K562 (cell line): ENCODE results near the gene GEMIN8. TPM values are rescaled to one million over a fixed set of nuclear protein-coding genes. Genes with fewer than 3 reads are reported as not detected.

Experiments used
- ATAC-seq: fragments of 200-7000 bp; cut with Tn5 transposase; 3 replicates; pipeline ENCODE4 v1.9.1; 2020; ENCODE audit warnings: moderate library complexity
- BruUV-seq: library from RNA; stranded (reverse); fragments of 400-500 nt; replicated peaks from 2 replicates; lab custom pipeline; 2021; lab: Mats Ljungman, UMichigan
- CTCF ChIA-PET: fragments of 300-600 bp; formaldehyde crosslinking; extraction: SDS; loops from one replicate; lab custom pipeline; 2021; ENCODE audit warnings: low intra/inter-chr PET ratio; lab: Yijun Ruan, JAX
- POLR2A ChIA-PET: fragments of 300-600, 350-650 bp; sonication (Branson Sonifier 250); formaldehyde crosslinking; extraction: SDS; loops from one replicate; lab custom pipeline; 2021; ENCODE audit warnings: antibody characterized with exemption, inconsistent platforms; lab: Yijun Ruan, JAX
- DNase-seq, 4 experiments: peaks; one replicate each; pipeline versions ENCODE4 v3.0.0 to v3.0.0-alpha.2; 2011 to 2018; ENCODE audit warnings: low spot score in 3 of 4, mixed read lengths in 3 of 4; ENCODE audit errors: extremely low read depth in 1 of 4
- FAIRE-seq: peaks from 2 replicates; lab custom pipeline; 2011; peaks lifted over from hg19 to GRCh38; lab: Jason Lieb, UNC
- H2AFZ ChIP-seq: 2 replicates; pipeline ENCODE4 v1.6.0; 2011; ENCODE audit warnings: low read depth, low read length, control low read depth, inconsistent platforms
- H3K27ac ChIP-seq: fragments of 200-600 bp; 3 replicates; pipeline ENCODE4 v1.8.0; 2011; ENCODE audit warnings: low read depth, mild to moderate bottlenecking, control low read depth, inconsistent platforms, low read length, moderate library complexity, mixed read lengths; ENCODE audit errors: extremely low read depth
- H3K27me3 ChIP-seq, 2 experiments: fragments of 300-600 bp in 1 of 2; 2 replicates in 1 of 2; 3 replicates in 1 of 2; pipeline versions ENCODE4 v1.6.0 to v1.8.0; 2011; ENCODE audit warnings: inconsistent platforms in 2 of 2, low read length in 2 of 2, mild to moderate bottlenecking in 1 of 2, mixed read lengths in 1 of 2, moderate library complexity in 1 of 2; ENCODE audit not compliant: control insufficient read depth in 2 of 2, insufficient read depth in 2 of 2
- H3K36me3 ChIP-seq: fragments of 300-600 bp; 3 replicates; pipeline ENCODE4 v1.8.0; 2011; ENCODE audit warnings: mild to moderate bottlenecking, low read length, inconsistent platforms; ENCODE audit not compliant: control insufficient read depth, insufficient read depth
- H3K4me1 ChIP-seq, 2 experiments: fragments of 200-600 bp in 1 of 2; replicated peaks in 1 of 2; 2 replicates in 1 of 2; 3 replicates in 1 of 2; pipeline versions ENCODE4 v1.5.1 to v1.8.0; 2011; ENCODE audit warnings: inconsistent platforms in 2 of 2, low read length in 2 of 2, mild to moderate bottlenecking in 1 of 2, mixed read lengths in 1 of 2, moderate library complexity in 1 of 2; ENCODE audit not compliant: control insufficient read depth in 2 of 2, insufficient read depth in 2 of 2
- H3K4me2 ChIP-seq: 2 replicates; pipeline ENCODE4 v1.6.1; 2011; ENCODE audit warnings: low read length, control low read depth, inconsistent platforms, mixed read lengths; ENCODE audit not compliant: insufficient read depth
- H3K4me3 ChIP-seq: fragments of 200-600 bp; sonication (generic), shearing (Covaris generic); 2 replicates; pipeline ENCODE4 v1.5.1; 2016; ENCODE audit warnings: control low read depth, inconsistent platforms
- H3K79me2 ChIP-seq: fragments of 200-600 bp; 3 replicates; pipeline ENCODE4 v1.8.0; 2011; ENCODE audit warnings: low read length, inconsistent platforms; ENCODE audit not compliant: control insufficient read depth, insufficient read depth
- H3K9ac ChIP-seq, 2 experiments: 2 replicates each; pipeline versions ENCODE4 v1.6.0 to v1.6.1; 2011; ENCODE audit warnings: low read depth in 2 of 2, low read length in 2 of 2, control low read depth in 1 of 2, inconsistent platforms in 1 of 2, mild to moderate bottlenecking in 1 of 2, mixed read lengths in 1 of 2; ENCODE audit not compliant: insufficient read depth in 1 of 2
- H3K9me1 ChIP-seq: one replicate; pipeline ENCODE4 v1.6.0; 2011; ENCODE audit warnings: inconsistent platforms, mild to moderate bottlenecking, low read length, moderate library complexity; ENCODE audit not compliant: control insufficient read depth, insufficient read depth
- H3K9me3 ChIP-seq: replicated peaks from 2 replicates; pipeline ENCODE4 v1.5.1; 2011; ENCODE audit warnings: low read depth, low read length, inconsistent platforms; ENCODE audit not compliant: control insufficient read depth, insufficient read depth
- H4K20me1 ChIP-seq: replicated peaks from 2 replicates; pipeline ENCODE4 v1.6.1; 2011; ENCODE audit warnings: low read length, inconsistent platforms, mixed read lengths; ENCODE audit not compliant: control insufficient read depth, insufficient read depth
- BCOR ChIP-seq: fragments of 450-650 bp; IDR thresholded peaks from 2 replicates; pipeline ENCODE4 v1.6.1; 2016
- C11orf30 ChIP-seq: fragments of 450-650 bp; IDR thresholded peaks from 2 replicates; pipeline ENCODE4 v1.6.1; 2016; ENCODE audit warnings: low read depth, mild to moderate bottlenecking
- GABPA ChIP-seq: fragments of 200-800 bp; sonication (Bioruptor generic); conservative IDR thresholded peaks from 2 replicates; pipeline ENCODE4 v1.6.1; 2016; ENCODE audit warnings: low read depth, missing genetic modification characterization, missing compliant biosample characterization
- HMG20A ChIP-seq: fragments of 450-650 bp; formaldehyde crosslinking; conservative IDR thresholded peaks from 2 replicates; pipeline ENCODE4 v1.4.0; 2020; ENCODE audit warnings: mild to moderate bottlenecking, mixed read lengths
- NCOA1 ChIP-seq: fragments of 450-650 bp; IDR thresholded peaks from 2 replicates; pipeline ENCODE4 v1.6.1; 2016; ENCODE audit warnings: low read depth
- PPARD ChIP-seq: fragments of 250-450 bp; sonication (Bioruptor Pico); IDR thresholded peaks from 2 replicates; pipeline ENCODE4 v1.8.0; 2022; ENCODE audit warnings: inconsistent platforms, mild to moderate bottlenecking, moderate library complexity
- RAD21 ChIP-seq, 2 experiments: fragments of 250-450 bp in 1 of 2; fragments of 450-650 bp in 1 of 2; sonication (Bioruptor Pico) in 1 of 2; formaldehyde crosslinking in 1 of 2; IDR thresholded peaks in 1 of 2; conservative IDR thresholded peaks in 1 of 2; 2 replicates each; pipeline versions ENCODE4 v1.4.0 to v1.8.0; 2020 to 2022; ENCODE audit warnings: mild to moderate bottlenecking in 2 of 2, moderate library complexity in 1 of 2
- TEAD2 ChIP-seq: fragments of 450-650 bp; IDR thresholded peaks from 2 replicates; pipeline ENCODE4 v1.6.1; 2016; ENCODE audit warnings: missing genetic modification characterization, control low read depth, missing compliant biosample characterization
- U2AF1 ChIP-seq: fragments of 200-400 bp; formaldehyde crosslinking; optimal IDR thresholded peaks from 2 replicates; pipeline ENCODE3; 2017; ENCODE audit warnings: mild to moderate bottlenecking, low read depth, low read length, moderate library complexity
- ZNF408 ChIP-seq: fragments of 250-450 bp; sonication (Bioruptor Pico); IDR thresholded peaks from 2 replicates; pipeline ENCODE4 v1.4.0; 2020; ENCODE audit warnings: low read depth, mild to moderate bottlenecking, moderate library complexity
- ZNF76 ChIP-seq: fragments of 250-450 bp; sonication (Bioruptor Pico); IDR thresholded peaks from 2 replicates; pipeline ENCODE4 v1.4.0; 2020; ENCODE audit warnings: mild to moderate bottlenecking, moderate library complexity, borderline replicate concordance
- WGBS: fragments of 100-300 bp; shearing (Covaris generic); methylation state at CpG from one replicate; pipeline ENCODE4 v1.1.6; 2016; ENCODE audit warnings: low coverage, mixed read lengths; ENCODE audit not compliant: insufficient coverage; ENCODE audit errors: missing lambda C conversion rate; 5-methylcytosine and 5-hydroxymethylcytosine counted together
- in situ Hi-C: fragments of 300-500 bp; cut with MboI; formaldehyde crosslinking; loops from 4 replicates; pipeline ENCODE4 v1.15.0; 2018; ENCODE audit warnings: inconsistent platforms, mixed read lengths
- intact Hi-C: fragments of 100-400 bp; cut with micrococcal nuclease; formaldehyde crosslinking; loops from 2 replicates; pipeline ENCODE4 v1.14.2; 2022
- polyA plus RNA-seq, 8 experiments: library from polyadenylated mRNA; depleted of rRNA in 4 of 8; stranded (reverse) in 5 of 8; unstranded in 3 of 8; fragments of >200 nt; fragmentation: Nextera tagmentation in 2 of 8; fragmentation: Illumina TruSeq in 1 of 8; extraction: Ambion mirVana in 2 of 8; extraction: Trizol in 1 of 8; gene quantifications; 2 replicates each; pipeline versions ENCODE4 v1.2.1 to v1.2.3, GENCODE V29; 2011 to 2014; ENCODE audit warnings: inconsistent platforms in 1 of 8, missing spikeins in 1 of 8
- total RNA-seq, 7 experiments: library from RNA; depleted of rRNA in 6 of 7; stranded (reverse); fragments of >200 nt in 6 of 7; fragmentation: Illumina TruSeq in 2 of 7; extraction: Trizol in 2 of 7; gene quantifications; 2 replicates each; pipeline versions ENCODE4 v1.2.1 to v1.2.3, GENCODE V29; 2011 to 2021; ENCODE audit warnings: low replicate concordance in 1 of 7
- TF ChIP-seq, protein P1 (sequence below): fragments of 450-650 bp; formaldehyde crosslinking; IDR thresholded peaks from 2 replicates; pipeline ENCODE4 v1.4.0; 2020; ENCODE audit warnings: mild to moderate bottlenecking, mixed read lengths
- TF ChIP-seq, protein P2 (sequence below): IDR thresholded peaks from 3 replicates; pipeline ENCODE4 v1.6.1; 2011; ENCODE audit warnings: borderline replicate concordance, mild to moderate bottlenecking, moderate library complexity; ENCODE audit not compliant: insufficient read length; ENCODE audit errors: extremely low read depth

Gene GEMIN8
- total and polyA plus RNA-seq, 9 of the 15 experiments (the other 6 are each of a cell fraction or from before 2014, with no cell fraction given): 10.9 to 29.1 (median 16.9) TPM

DNA sequence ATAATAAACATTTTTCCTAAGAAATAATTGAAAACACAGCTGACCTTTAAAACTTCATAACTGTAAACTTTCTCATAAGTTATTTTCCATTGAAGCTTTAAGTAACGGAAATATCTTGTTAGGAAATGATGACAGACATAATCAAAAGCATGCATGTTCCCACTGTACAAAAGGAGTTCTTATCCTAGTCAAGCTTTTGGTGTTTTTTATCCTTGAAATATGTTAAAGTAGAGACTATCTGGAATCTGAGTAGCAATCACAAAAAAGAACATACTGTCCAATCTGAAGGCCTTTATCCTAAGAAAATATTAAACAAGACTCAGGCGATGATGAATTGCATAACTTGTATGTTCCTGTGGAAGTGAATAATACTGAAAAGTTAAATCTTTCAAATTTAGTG lies 14.4 kb downstream of the GEMIN8 start:
- WGBS: 100% methylated on average over 2 of the region's 2 CpGs
- CTCF ChIA-PET: no interaction called here
- ATAC-seq: no peak
- Histone ChIP-seq H3K4me3 (no peak overlapping the region), H3K27ac (no peak overlapping the region), H3K4me1 (no peaks in the 10 kb centered on the region), H3K9me1 (no peaks in the 10 kb centered on the region), H3K4me2 (no peak overlapping the region), H3K9me3 (no peaks in the 10 kb centered on the region), H4K20me1 (no peaks in the 10 kb centered on the region), H3K27me3 (no peaks in the 10 kb centered on the region), H3K36me3 (peaks cover 10% of the 10 kb centered on the region; the same call in 1 of the 3 replicates)
- no peak for FAIRE-seq
- POLR2A ChIA-PET: no interaction called here
- DNase-seq: no peak
- no peak for TF ChIP-seq NCOA1
- TF ChIP-seq C11orf30: no peak
- TF ChIP-seq GABPA: no peak
- TF ChIP-seq, all 486 proteins: peak for 0
- no peak overlapping the region for H3K9ac ChIP-seq
- intact Hi-C loops: no loop called here
- BruUV-seq: no TSS peak
- in situ Hi-C loops: no loop called here
- no peak overlapping the region for H2AFZ ChIP-seq
- no peaks in the 10 kb centered on the region for H3K79me2 ChIP-seq

DNA sequence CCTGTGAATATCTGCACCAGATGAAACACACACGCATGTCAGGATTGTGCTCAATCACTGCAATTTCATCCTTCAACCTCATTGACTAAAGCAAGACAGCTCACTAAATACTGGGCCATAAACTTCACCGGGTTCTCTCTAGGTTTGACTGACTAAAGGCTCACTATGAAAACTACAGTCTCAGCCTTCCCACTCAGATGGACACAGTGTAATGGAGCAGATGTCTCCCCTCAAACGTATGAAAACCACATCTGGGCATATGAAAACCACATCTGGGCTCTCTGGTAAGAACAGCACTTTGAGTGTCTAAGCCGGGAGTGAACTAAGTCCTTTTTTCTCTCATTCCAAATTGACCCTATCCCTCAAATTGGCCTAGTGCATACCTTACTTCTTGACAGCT lies 15.2 kb downstream of the GEMIN8 start:
- no peak for FAIRE-seq
- DNase-seq: no peak
- POLR2A ChIA-PET: no interaction called here
- H3K27me3 ChIP-seq: no peaks in the 10 kb centered on the region
- H3K9ac ChIP-seq: no peak overlapping the region
- 75% methylated on average over 4 of the region's 4 CpGs for WGBS
- H4K20me1 ChIP-seq: no peaks in the 10 kb centered on the region
- H3K9me3 ChIP-seq: no peaks in the 10 kb centered on the region
- intact Hi-C loops (no loop called here), in situ Hi-C loops (no loop called here)
- H3K4me3 ChIP-seq: no peak overlapping the region
- H3K9me1 ChIP-seq: no peaks in the 10 kb centered on the region
- H3K4me2 ChIP-seq: no peak overlapping the region
- no peaks in the 10 kb centered on the region for H3K4me1 ChIP-seq
- no peak overlapping the region for H2AFZ ChIP-seq
- peaks cover 8% of the 10 kb centered on the region; the same call in 1 of the 3 replicates for H3K36me3 ChIP-seq
- no TSS peak for BruUV-seq
- H3K27ac ChIP-seq: no peak overlapping the region
- no peak for ATAC-seq
- CTCF ChIA-PET: no interaction called here
- H3K79me2 ChIP-seq: no peaks in the 10 kb centered on the region
- TF ChIP-seq PPARD (no peak), ZNF408 (CRISPR knock-in tag) (no peak), BCOR (no peak), U2AF1 (no peak), HMG20A (no peak), RAD21 (CRISPR knock-in tag; conservative IDR thresholded peaks at IDR 0.05 in 1 of 2, IDR thresholded peaks at IDR 0.05 in 1 of 2) (no peak), ZNF76 (CRISPR knock-in tag) (no peak), TEAD2 (tag) (no peak)
- TF ChIP-seq, protein P1, sequence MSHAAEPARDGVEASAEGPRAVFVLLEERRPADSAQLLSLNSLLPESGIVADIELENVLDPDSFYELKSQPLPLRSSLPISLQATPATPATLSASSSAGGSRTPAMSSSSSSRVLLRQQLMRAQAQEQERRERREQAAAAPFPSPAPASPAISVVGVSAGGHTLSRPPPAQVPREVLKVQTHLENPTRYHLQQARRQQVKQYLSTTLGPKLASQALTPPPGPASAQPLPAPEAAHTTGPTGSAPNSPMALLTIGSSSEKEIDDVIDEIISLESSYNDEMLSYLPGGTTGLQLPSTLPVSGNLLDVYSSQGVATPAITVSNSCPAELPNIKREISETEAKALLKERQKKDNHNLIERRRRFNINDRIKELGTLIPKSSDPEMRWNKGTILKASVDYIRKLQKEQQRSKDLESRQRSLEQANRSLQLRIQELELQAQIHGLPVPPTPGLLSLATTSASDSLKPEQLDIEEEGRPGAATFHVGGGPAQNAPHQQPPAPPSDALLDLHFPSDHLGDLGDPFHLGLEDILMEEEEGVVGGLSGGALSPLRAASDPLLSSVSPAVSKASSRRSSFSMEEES (CRISPR knock-in tag): no peak
- TF ChIP-seq, protein P2, sequence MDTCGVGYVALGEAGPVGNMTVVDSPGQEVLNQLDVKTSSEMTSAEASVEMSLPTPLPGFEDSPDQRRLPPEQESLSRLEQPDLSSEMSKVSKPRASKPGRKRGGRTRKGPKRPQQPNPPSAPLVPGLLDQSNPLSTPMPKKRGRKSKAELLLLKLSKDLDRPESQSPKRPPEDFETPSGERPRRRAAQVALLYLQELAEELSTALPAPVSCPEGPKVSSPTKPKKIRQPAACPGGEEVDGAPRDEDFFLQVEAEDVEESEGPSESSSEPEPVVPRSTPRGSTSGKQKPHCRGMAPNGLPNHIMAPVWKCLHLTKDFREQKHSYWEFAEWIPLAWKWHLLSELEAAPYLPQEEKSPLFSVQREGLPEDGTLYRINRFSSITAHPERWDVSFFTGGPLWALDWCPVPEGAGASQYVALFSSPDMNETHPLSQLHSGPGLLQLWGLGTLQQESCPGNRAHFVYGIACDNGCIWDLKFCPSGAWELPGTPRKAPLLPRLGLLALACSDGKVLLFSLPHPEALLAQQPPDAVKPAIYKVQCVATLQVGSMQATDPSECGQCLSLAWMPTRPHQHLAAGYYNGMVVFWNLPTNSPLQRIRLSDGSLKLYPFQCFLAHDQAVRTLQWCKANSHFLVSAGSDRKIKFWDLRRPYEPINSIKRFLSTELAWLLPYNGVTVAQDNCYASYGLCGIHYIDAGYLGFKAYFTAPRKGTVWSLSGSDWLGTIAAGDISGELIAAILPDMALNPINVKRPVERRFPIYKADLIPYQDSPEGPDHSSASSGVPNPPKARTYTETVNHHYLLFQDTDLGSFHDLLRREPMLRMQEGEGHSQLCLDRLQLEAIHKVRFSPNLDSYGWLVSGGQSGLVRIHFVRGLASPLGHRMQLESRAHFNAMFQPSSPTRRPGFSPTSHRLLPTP: no peak
